A549 (cell line): ENCODE measurements around the gene CEP128. TPM values are rescaled to one million over a fixed set of nuclear protein-coding genes. Genes with fewer than 3 reads are reported as not detected.

ENCODE experiments used
- ATAC-seq, 2 experiments: fragments of 200-7000 bp in 1 of 2; fragments of >200 bp in 1 of 2; cut with Nextera tagmentation in 1 of 2; cut with Tn5 transposase in 1 of 2; 3 replicates each; pipeline versions ENCODE4 v1.8.0 to v1.9.1; 2018 to 2020; ENCODE audit warnings: mild to moderate bottlenecking in 1 of 2, moderate library complexity in 1 of 2
- CTCF ChIA-PET: fragments of 300-600 bp; sonication (Branson Sonifier 250); formaldehyde crosslinking; extraction: SDS; loops from one replicate; lab custom pipeline; 2021; ENCODE audit warnings: antibody characterized with exemption, inconsistent platforms; lab: Yijun Ruan, JAX
- POLR2A ChIA-PET: fragments of 350-600 bp; formaldehyde crosslinking; extraction: SDS; loops from one replicate; lab custom pipeline; 2021; ENCODE audit warnings: antibody characterized with exemption, inconsistent platforms; lab: Yijun Ruan, JAX
- DNase-seq, 2 experiments: peaks; one replicate each; pipeline versions ENCODE4 v3.0.0 to v3.0.0-alpha.2; 2011 to 2016; ENCODE audit warnings: low read depth in 1 of 2, low spot score in 1 of 2
- FAIRE-seq: peaks from 2 replicates; lab custom pipeline; 2011; peaks lifted over from hg19 to GRCh38; lab: Jason Lieb, UNC
- H3K27ac ChIP-seq, 2 experiments: fragments of >200 bp; sonication (Bioruptor Twin); formaldehyde crosslinking; 3 replicates each; pipeline ENCODE4 v1.5.1; 2016 to 2017
- H3K4me1 ChIP-seq: fragments of >200 bp; sonication (Bioruptor Twin); formaldehyde crosslinking; 3 replicates; pipeline ENCODE4 v1.6.1; 2016
- H3K4me2 ChIP-seq: fragments of >200 bp; sonication (Bioruptor Twin); formaldehyde crosslinking; 3 replicates; pipeline ENCODE4 v1.6.1; 2016
- H3K4me3 ChIP-seq: fragments of >200 bp; sonication (Bioruptor Twin); formaldehyde crosslinking; 3 replicates; pipeline ENCODE4 v1.5.1; 2016
- H3K9me3 ChIP-seq: fragments of >200 bp; sonication (Bioruptor Twin); formaldehyde crosslinking; 3 replicates; pipeline ENCODE4 v1.6.1; 2016
- ATOH8 ChIP-seq: fragments of 250-450 bp; sonication (Bioruptor Pico); IDR thresholded peaks from 2 replicates; pipeline ENCODE4 v1.5.0; 2020; ENCODE audit warnings: low read depth, mild to moderate bottlenecking, moderate library complexity
- BHLHE40 ChIP-seq: IDR thresholded peaks from 2 replicates; pipeline ENCODE4 v1.6.1; 2012; ENCODE audit warnings: low read depth, low read length, inconsistent platforms
- CBX2 ChIP-seq: fragments of 200-600 bp; sonication (generic); IDR thresholded peaks from 2 replicates; pipeline ENCODE4 v1.6.1; 2016; ENCODE audit warnings: low read depth, mild to moderate bottlenecking, borderline replicate concordance
- CBX8 ChIP-seq: fragments of 200-600 bp; sonication (generic); IDR thresholded peaks from 2 replicates; pipeline ENCODE4 v1.6.1; 2016
- CEBPB ChIP-seq, 2 experiments: fragments of >200 bp in 1 of 2; sonication (Bioruptor Twin) in 1 of 2; formaldehyde crosslinking in 1 of 2; IDR thresholded peaks; 2 replicates each; pipeline ENCODE4 v1.6.1; 2012 to 2016
- CHD2 ChIP-seq: fragments of 150-350 bp; IDR thresholded peaks from 2 replicates; pipeline ENCODE4 v1.6.1; 2014; ENCODE audit warnings: low read length; ENCODE audit not compliant: partially characterized antibody
- CTCF ChIP-seq: fragments of >200 bp; sonication (Bioruptor Twin); formaldehyde crosslinking; IDR thresholded peaks from 3 replicates; pipeline ENCODE4 v1.5.1; 2016
- E2F6 ChIP-seq: IDR thresholded peaks from 2 replicates; pipeline ENCODE4 v1.6.1; 2012; ENCODE audit warnings: low read depth, borderline replicate concordance
- ELK1 ChIP-seq: fragments of 150-350 bp; IDR thresholded peaks from 2 replicates; pipeline ENCODE4 v1.6.1; 2014; ENCODE audit warnings: low read depth, mild to moderate bottlenecking, low read length
- FOSB ChIP-seq: fragments of 250-450 bp; sonication (Bioruptor Pico); IDR thresholded peaks from 2 replicates; pipeline ENCODE4 v1.5.0; 2020; ENCODE audit warnings: mild to moderate bottlenecking, moderate library complexity
- FOSL2 ChIP-seq, 2 experiments: fragments of 450-650 bp in 1 of 2; fragments of >200 bp in 1 of 2; sonication (Bioruptor Twin) in 1 of 2; formaldehyde crosslinking; IDR thresholded peaks; 2 replicates each; pipeline versions ENCODE4 v1.5.0 to v1.6.1; 2016 to 2020; ENCODE audit warnings: mild to moderate bottlenecking in 1 of 2, moderate library complexity in 1 of 2
- HES2 ChIP-seq: fragments of >200 bp; sonication (Bioruptor Twin); formaldehyde crosslinking; IDR thresholded peaks from 2 replicates; pipeline ENCODE4 v1.6.1; 2016
- HOXB13 ChIP-seq: fragments of 250-450 bp; sonication (Bioruptor Pico); IDR thresholded peaks from 2 replicates; pipeline ENCODE4 v1.5.0; 2020; ENCODE audit warnings: low read depth, mild to moderate bottlenecking, moderate library complexity
- JUN ChIP-seq, 2 experiments: fragments of >200 bp; sonication (Bioruptor Twin); formaldehyde crosslinking; IDR thresholded peaks; 2 replicates in 1 of 2; 3 replicates in 1 of 2; pipeline ENCODE4 v1.6.1; 2016 to 2017
- KDM1A ChIP-seq: fragments of 200-600 bp; sonication (generic); IDR thresholded peaks from 2 replicates; pipeline ENCODE4 v1.6.1; 2016; ENCODE audit warnings: low read depth, mild to moderate bottlenecking
- KDM5A ChIP-seq: fragments of 200-600 bp; sonication (generic); IDR thresholded peaks from 2 replicates; pipeline ENCODE4 v1.6.1; 2016; ENCODE audit warnings: antibody characterized with exemption, mild to moderate bottlenecking
- MAFK ChIP-seq: fragments of 450-650 bp; IDR thresholded peaks from 2 replicates; pipeline ENCODE4 v1.6.1; 2014; ENCODE audit not compliant: partially characterized antibody
- POLR2AphosphoS2 ChIP-seq: conservative IDR thresholded peaks from 2 replicates; pipeline ENCODE4 v1.6.1; 2012; ENCODE audit warnings: low read length, improper control_type of control experiment, inconsistent platforms
- RARB ChIP-seq: fragments of 250-450 bp; sonication (Bioruptor Pico); IDR thresholded peaks from 2 replicates; pipeline ENCODE4 v1.8.0; 2021; ENCODE audit warnings: mild to moderate bottlenecking, moderate library complexity
- RFX5 ChIP-seq: fragments of 450-650 bp; IDR thresholded peaks from 2 replicates; pipeline ENCODE4 v1.7.1; 2014; ENCODE audit warnings: antibody characterized with exemption, mild to moderate bottlenecking, moderate library complexity
- TP53 ChIP-seq: fragments of 250-450 bp; sonication (Bioruptor Pico); IDR thresholded peaks from 2 replicates; pipeline ENCODE4 v1.5.0; 2021; ENCODE audit warnings: mild to moderate bottlenecking, moderate library complexity
- USF2 ChIP-seq: fragments of 450-650 bp; IDR thresholded peaks from 2 replicates; pipeline ENCODE4 v1.6.1; 2014; ENCODE audit warnings: antibody characterized with exemption
- ZFP36 ChIP-seq: fragments of 450-650 bp; IDR thresholded peaks from 2 replicates; pipeline ENCODE4 v1.6.1; 2014; ENCODE audit warnings: borderline replicate concordance; ENCODE audit not compliant: partially characterized antibody
- ZNF302 ChIP-seq: fragments of 250-450 bp; sonication (Bioruptor Pico); IDR thresholded peaks from 2 replicates; pipeline ENCODE4 v1.9.0; 2021; ENCODE audit warnings: inconsistent platforms, mild to moderate bottlenecking, moderate library complexity
- WGBS: methylation state at CpG from one replicate; pipeline ENCODE4 v1.1.6; 2017; ENCODE audit errors: missing lambda C conversion rate; 5-methylcytosine and 5-hydroxymethylcytosine counted together
- polyA plus RNA-seq, 4 experiments: library from polyadenylated mRNA; depleted of rRNA in 3 of 4; stranded (reverse); fragments of >200 nt; fragmentation: RNase III in 1 of 4; extraction: RNeasy Plus Mini Kit Qiagen cat#74134 plus additional on column Dnase treatment in 1 of 4; gene quantifications; 2 replicates in 3 of 4; 3 replicates in 1 of 4; pipeline ENCODE4 v1.2.3, GENCODE V29; 2011 to 2017

The CEP128 gene
- polyA plus RNA-seq, 2 of the 4 experiments (the other 2 are of a cell fraction) = 5.8 to 7.0 TPM

GRCh38 chr14:80491131-80491530 is 450.4 kb downstream of the CEP128 start:
- Histone ChIP-seq H3K4me1 (no peaks in the 10 kb centered on the region), H3K9me3 (no peaks in the 10 kb centered on the region), H3K4me2 (no peak overlapping the region), H3K27ac (no peak overlapping the region), H3K4me3 (no peak overlapping the region)
- DNase-seq (no peak), ATAC-seq (no peak), FAIRE-seq (no peak)
- CTCF ChIA-PET = no interaction called here
- POLR2A ChIA-PET = no interaction called here
- no peak for TF ChIP-seq MAFK
- no peak for TF ChIP-seq BHLHE40
- TF ChIP-seq ATOH8 (CRISPR knock-in tag) = no peak
- TF ChIP-seq KDM1A = no peak
- no peak for TF ChIP-seq USF2
- TF ChIP-seq RFX5 = no peak
- no peak for TF ChIP-seq TP53
- TF ChIP-seq RARB (CRISPR knock-in tag) = no peak
- TF ChIP-seq E2F6 = no peak
- TF ChIP-seq KDM5A = no peak
- no peak for TF ChIP-seq FOSB (CRISPR knock-in tag)
- no peak for TF ChIP-seq CTCF
- no peak for TF ChIP-seq ZNF302 (CRISPR knock-in tag)
- 72% methylated on average over 4 of the region's 4 CpGs for WGBS

GRCh38 chr14:80489513-80489912 is 452.0 kb downstream of the CEP128 start:
- FAIRE-seq = peak; percentile 90

GRCh38 chr14:80485764-80486163 is 455.8 kb downstream of the CEP128 start:
- Histone ChIP-seq H3K9me3 (no peaks in the 10 kb centered on the region), H3K4me1 (no peaks in the 10 kb centered on the region), H3K27ac (no peak overlapping the region), H3K4me3 (no peak overlapping the region), H3K4me2 (no peak overlapping the region)
- no peak for TF ChIP-seq RARB (CRISPR knock-in tag)
- no peak for TF ChIP-seq HOXB13 (CRISPR knock-in tag)
- no peak for TF ChIP-seq JUN (IDR thresholded peaks at IDR 0.05)
- TF ChIP-seq CBX2 = no peak
- TF ChIP-seq FOSL2 (IDR thresholded peaks at IDR 0.05) = no peak
- no peak for TF ChIP-seq FOSL2 (CRISPR knock-in tag; IDR thresholded peaks at IDR 0.05)
- no peak for TF ChIP-seq BHLHE40
- TF ChIP-seq ZFP36 = no peak
- TF ChIP-seq ELK1 = no peak
- TF ChIP-seq POLR2AphosphoS2 = no peak
- 96% methylated on average over 2 of the region's 2 CpGs for WGBS
- FAIRE-seq = no peak
- ChIA-PET CTCF (no interaction called here), POLR2A (no interaction called here)
- DNase-seq = no peak
- ATAC-seq = no peak

More at GRCh38 chr14:80489513-80489912, 452.0 kb downstream of the CEP128 start:
- Histone ChIP-seq H3K4me3 (no peak overlapping the region), H3K4me2 (no peak overlapping the region), H3K27ac (no peak overlapping the region), H3K9me3 (no peaks in the 10 kb centered on the region), H3K4me1 (no peaks in the 10 kb centered on the region)
- WGBS = 86% methylated on average over 3 of the region's 3 CpGs
- CTCF ChIA-PET = no interaction called here
- POLR2A ChIA-PET = no interaction called here
- TF ChIP-seq CHD2 = no peak
- no peak for TF ChIP-seq HES2
- no peak for TF ChIP-seq RARB (CRISPR knock-in tag)
- no peak for TF ChIP-seq CEBPB (IDR thresholded peaks at IDR 0.05)
- no peak for TF ChIP-seq CBX8
- ATAC-seq (no peak), DNase-seq (no peak)
